ENCODE results near the gene SUSD3. TPM values are rescaled to one million over a fixed set of nuclear protein-coding genes. Genes with fewer than 3 reads are reported as not detected.

SUSD3 gene
- polyA plus RNA-seq, 6 donors from 2014 or later, result 35.3 to 70.1 (median 52.5) TPM

GRCh38 chr9:93022721-93023520 lies 35.6 kb upstream of the SUSD3 start:
- Mint-ChIP-seq H3K4me1 (peaks cover 16 to 19% (median 18%) of the 10 kb centered on the region in 3 donors), H3K27ac (peak overlapping the region in 3 of 6 donors; percentile 47 to 79 (median 59)), H3K9me3 (no peaks in the 10 kb centered on the region), H3K36me3 (peaks cover 8 to 19% of the 10 kb centered on the region in 2 donors), H3K4me3 (peak overlapping the region in 1 of 8 donors; percentile 64), H3K27me3 (no peaks in the 10 kb centered on the region)
- no peak for DNase-seq
- no peak for ATAC-seq (ENCODE audit: low read depth in 2 of 2)

GRCh38 chr9:93023521-93023815 lies 35.0 kb upstream of the SUSD3 start:
- Mint-ChIP-seq H3K27ac (peak overlapping the region in 1 of 6 donors; percentile 11), H3K27me3 (no peaks in the 10 kb centered on the region), H3K4me1 (peaks cover 22 to 24% (median 23%) of the 10 kb centered on the region in 3 donors), H3K36me3 (peaks cover 8 to 17% of the 10 kb centered on the region in 2 donors), H3K9me3 (no peaks in the 10 kb centered on the region), H3K4me3 (no peak overlapping the region)
- no peak for ATAC-seq (ENCODE audit: low read depth in 2 of 2)
- DNase-seq, result no peak

GRCh38 chr9:93024646-93024910 lies 33.9 kb upstream of the SUSD3 start:
- ATAC-seq (ENCODE audit: low read depth in 2 of 2), result no peak
- H3K4me3 Mint-ChIP-seq, result no peak overlapping the region
- no peak for DNase-seq
- no peaks in the 10 kb centered on the region for H3K27me3 Mint-ChIP-seq
- H3K36me3 Mint-ChIP-seq, result peaks cover 1 to 9% of the 10 kb centered on the region in 2 donors
- H3K27ac Mint-ChIP-seq, result peak overlapping the region in 3 of 6 donors; percentile 31 to 74 (median 39)
- H3K9me3 Mint-ChIP-seq, result no peaks in the 10 kb centered on the region
- peaks cover 27 to 33% (median 31%) of the 10 kb centered on the region in 3 donors for H3K4me1 Mint-ChIP-seq

- peak overlapping the region; percentile 37 to 94 (median 56) for H3K27ac Mint-ChIP-seq
- H3K4me3 Mint-ChIP-seq, result peak overlapping the region in 1 of 8 donors; percentile 9
- no peaks in the 10 kb centered on the region for H3K27me3 Mint-ChIP-seq
- H3K36me3 Mint-ChIP-seq, result peaks cover 0 to 8% of the 10 kb centered on the region in 2 donors
- DNase-seq, result no peak
- no peaks in the 10 kb centered on the region for H3K9me3 Mint-ChIP-seq
- ATAC-seq (ENCODE audit: low read depth in 2 of 2), result no peak
- H3K4me1 Mint-ChIP-seq, result peaks cover 29 to 34% (median 31%) of the 10 kb centered on the region in 3 donors
These were observed 33.4 kb upstream of the SUSD3 start for GRCh38 chr9:93024986-93025630.

- no peak for DNase-seq
- H3K36me3 Mint-ChIP-seq, result peaks cover 2 to 12% of the 10 kb centered on the region in 2 donors
- no peaks in the 10 kb centered on the region for H3K27me3 Mint-ChIP-seq
- peaks cover 32 to 36% (median 35%) of the 10 kb centered on the region in 3 donors for H3K4me1 Mint-ChIP-seq
- no peak overlapping the region for H3K4me3 Mint-ChIP-seq
- peak overlapping the region in 4 of 6 donors; percentile 47 to 94 (median 56) for H3K27ac Mint-ChIP-seq
- no peak for ATAC-seq (ENCODE audit: low read depth in 2 of 2)
- H3K9me3 Mint-ChIP-seq, result no peaks in the 10 kb centered on the region
These were observed 32.8 kb upstream of the SUSD3 start for GRCh38 chr9:93025736-93026135.

- peak overlapping the region in 1 of 8 donors; percentile 6 for H3K4me3 Mint-ChIP-seq
- H3K27ac Mint-ChIP-seq, result peak overlapping the region; percentile 47 to 98 (median 82)
- no peaks in the 10 kb centered on the region for H3K27me3 Mint-ChIP-seq
- DNase-seq, result no peak
- no peaks in the 10 kb centered on the region for H3K9me3 Mint-ChIP-seq
- peaks cover 6 to 18% of the 10 kb centered on the region in 2 donors for H3K36me3 Mint-ChIP-seq
- ATAC-seq (ENCODE audit: low read depth in 2 of 2), result no peak
- peaks cover 37 to 44% (median 39%) of the 10 kb centered on the region in 3 donors for H3K4me1 Mint-ChIP-seq
These were observed 31.9 kb upstream of the SUSD3 start for GRCh38 chr9:93026640-93027039.

GRCh38 chr9:93027750-93028149 lies 30.8 kb upstream of the SUSD3 start:
- Mint-ChIP-seq H3K4me3 (peak overlapping the region in 6 of 8 donors; percentile 77 to 88 (median 84)), H3K27ac (peak overlapping the region; percentile 90 to 98 (median 93)), H3K27me3 (no peaks in the 10 kb centered on the region), H3K36me3 (peaks cover 6 to 10% of the 10 kb centered on the region in 2 donors), H3K4me1 (peaks cover 39 to 45% (median 45%) of the 10 kb centered on the region in 3 donors), H3K9me3 (no peaks in the 10 kb centered on the region)
- DNase-seq (no peak), ATAC-seq (ENCODE audit: low read depth in 2 of 2) (no peak)

DNA sequence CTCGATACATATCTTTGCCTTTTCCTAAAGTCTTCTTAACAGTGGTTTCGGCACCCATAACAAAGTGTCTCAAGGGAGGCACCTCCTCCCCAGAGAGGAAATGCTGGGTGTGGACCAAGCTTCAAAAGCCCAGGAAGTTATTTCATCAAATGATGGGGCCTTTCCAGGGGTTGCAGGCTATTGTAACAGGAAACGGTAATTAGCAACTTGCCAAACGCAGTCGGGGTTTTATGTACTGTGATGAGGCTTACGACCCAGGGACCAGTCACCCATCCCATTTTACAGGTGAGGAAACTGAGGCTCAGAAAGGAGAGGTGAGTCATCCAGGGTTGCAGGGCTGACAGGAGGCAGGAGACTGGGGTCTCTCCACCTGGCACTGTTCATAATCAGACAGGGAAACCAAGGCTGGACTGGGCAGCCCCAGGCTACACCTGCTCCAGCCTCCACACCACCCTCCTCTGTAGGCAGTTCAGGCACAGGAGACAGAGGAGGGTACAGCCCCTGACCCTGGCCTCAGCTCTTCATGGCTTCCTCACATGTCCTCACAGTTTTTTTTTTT lies 30.0 kb upstream of the SUSD3 start:
- DNase-seq (peak; percentile 71), ATAC-seq (ENCODE audit: low read depth in 2 of 2) (peak; percentile 91 to 93)
- H3K36me3 Mint-ChIP-seq, result peaks cover 6 to 15% of the 10 kb centered on the region in 2 donors
- peak overlapping the region; percentile 48 to 92 (median 84) for H3K4me3 Mint-ChIP-seq
- peaks cover 43 to 53% (median 48%) of the 10 kb centered on the region in 3 donors for H3K4me1 Mint-ChIP-seq
- H3K9me3 Mint-ChIP-seq, result no peaks in the 10 kb centered on the region
- H3K27me3 Mint-ChIP-seq, result no peaks in the 10 kb centered on the region
- H3K27ac Mint-ChIP-seq, result peak overlapping the region; percentile 90 to 98 (median 92)

DNA sequence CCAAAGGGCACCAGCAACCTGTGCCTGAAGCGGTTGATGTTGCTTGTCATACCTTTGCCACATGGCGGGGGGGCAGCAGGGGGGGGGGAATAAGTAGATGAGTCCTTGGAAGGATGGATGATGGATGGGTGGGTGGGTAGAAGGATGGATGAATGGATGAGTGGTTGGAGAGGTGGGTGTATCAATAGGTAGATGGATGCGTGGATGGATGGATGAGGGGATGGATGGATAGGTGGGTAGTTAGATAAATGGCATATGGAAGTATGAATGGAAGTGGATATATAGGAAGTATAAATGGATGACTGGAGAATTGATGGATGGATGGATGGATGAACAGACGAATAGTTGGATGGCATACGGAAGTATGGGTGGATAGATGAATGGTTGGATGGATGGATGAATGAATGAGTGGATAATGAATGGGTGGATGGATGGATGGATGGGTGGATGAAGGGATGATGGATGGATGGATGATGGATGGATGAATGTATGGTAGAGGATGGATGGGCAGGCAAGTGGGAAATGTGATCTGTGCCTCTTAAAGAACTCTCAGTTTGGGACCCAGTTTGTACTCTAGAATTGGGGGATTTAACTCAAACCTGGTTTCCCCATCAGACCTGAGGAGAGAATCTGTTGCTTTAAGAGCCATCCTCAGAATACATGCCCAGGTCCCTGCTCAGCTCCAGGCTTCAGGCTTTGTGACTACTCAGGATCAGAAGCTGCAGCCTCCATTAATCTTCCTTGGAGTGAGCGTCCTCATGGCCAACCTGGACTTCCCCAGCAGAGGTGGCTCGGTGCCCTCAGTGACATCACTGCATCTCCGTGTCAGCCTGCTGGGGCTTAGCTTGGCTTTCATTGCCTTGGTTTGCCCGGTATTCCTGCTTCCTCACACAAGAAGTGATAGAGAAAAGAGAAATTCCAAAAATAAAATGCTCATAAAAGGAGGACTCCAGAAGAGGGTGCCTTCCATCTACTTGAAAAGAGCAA lies 27.6 kb upstream of the SUSD3 start:
- Mint-ChIP-seq H3K4me1 (peaks cover 43 to 61% (median 51%) of the 10 kb centered on the region in 3 donors), H3K4me3 (peak overlapping the region in 3 of 8 donors; percentile 2 to 81 (median 50)), H3K9me3 (no peaks in the 10 kb centered on the region), H3K27me3 (no peaks in the 10 kb centered on the region), H3K36me3 (peaks cover 6 to 17% of the 10 kb centered on the region in 2 donors), H3K27ac (peak overlapping the region in 5 of 6 donors; percentile 48 to 71 (median 62))
- DNase-seq (no peak), ATAC-seq (ENCODE audit: low read depth in 2 of 2) (no peak)

DNA sequence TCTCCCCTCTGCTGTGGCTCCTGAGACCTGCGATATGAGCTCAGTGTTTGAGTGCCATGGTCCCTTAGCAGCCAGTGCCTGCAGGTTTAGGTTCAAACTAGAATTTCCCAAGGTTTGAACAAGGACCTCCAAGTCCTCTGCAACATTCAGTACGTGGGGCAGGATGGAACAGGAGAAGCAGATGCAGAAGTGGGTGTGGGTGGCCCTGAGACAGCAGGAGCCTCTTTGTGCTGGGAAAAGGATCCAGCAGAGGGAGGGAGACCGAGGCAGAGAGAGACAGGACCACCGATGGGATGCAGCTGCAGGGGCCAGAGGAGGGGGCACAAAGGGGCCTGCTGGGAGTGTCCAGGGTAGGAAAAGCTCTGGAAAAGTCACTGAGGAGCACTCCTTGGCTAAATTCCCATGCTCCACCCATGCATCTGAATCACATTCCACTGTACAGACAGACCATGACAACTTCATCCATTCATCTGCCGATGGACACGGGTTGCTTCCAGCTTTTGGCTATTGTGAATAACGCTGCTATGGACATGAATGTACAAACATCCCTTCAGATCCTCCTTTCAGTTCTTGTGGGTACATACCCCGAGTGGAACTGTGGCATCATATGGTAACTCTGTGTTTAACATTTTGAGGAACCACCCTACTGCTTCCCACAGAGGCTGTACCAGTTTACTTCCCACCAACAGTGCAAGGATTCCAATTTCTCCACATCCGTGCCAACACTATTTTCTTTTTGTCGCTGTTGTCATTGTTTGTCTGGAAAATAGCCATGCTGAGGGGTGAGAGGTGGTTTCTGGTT lies 26.7 kb upstream of the SUSD3 start:
- Mint-ChIP-seq H3K27me3 (no peaks in the 10 kb centered on the region), H3K4me3 (peak overlapping the region in 2 of 8 donors; percentile 2 to 50), H3K36me3 (peaks cover 6 to 17% of the 10 kb centered on the region in 2 donors), H3K9me3 (no peaks in the 10 kb centered on the region), H3K4me1 (peaks cover 44 to 54% (median 48%) of the 10 kb centered on the region in 3 donors), H3K27ac (peak overlapping the region in 5 of 6 donors; percentile 9 to 82 (median 56))
- DNase-seq (no peak), ATAC-seq (ENCODE audit: low read depth in 2 of 2) (no peak)

DNA sequence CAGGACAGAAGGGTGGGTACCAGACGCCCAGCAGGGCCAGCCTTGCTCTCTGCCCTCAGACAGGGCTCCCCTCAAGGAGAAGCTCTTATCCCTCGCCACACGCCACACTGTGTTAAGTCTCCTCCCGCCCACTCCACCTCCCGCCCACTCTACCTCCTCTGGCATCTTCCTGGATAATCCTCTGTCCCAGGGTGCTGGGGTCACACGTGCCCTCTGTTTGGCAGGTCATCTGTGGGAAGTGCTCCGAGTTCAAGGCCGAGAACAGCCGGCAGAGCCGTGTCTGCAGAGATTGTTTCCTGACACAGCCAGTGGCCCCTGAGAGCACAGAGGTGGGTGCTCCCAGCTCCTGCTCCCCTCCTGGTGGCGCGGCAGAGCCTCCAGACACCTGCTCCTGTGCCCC lies 26.0 kb upstream of the SUSD3 start:
- peak overlapping the region; percentile 41 to 92 (median 65) for H3K27ac Mint-ChIP-seq
- DNase-seq (no peak), ATAC-seq (ENCODE audit: low read depth in 2 of 2) (no peak)
- peak overlapping the region in 1 of 8 donors; percentile 28 for H3K4me3 Mint-ChIP-seq
- peaks cover 6 to 17% of the 10 kb centered on the region in 2 donors for H3K36me3 Mint-ChIP-seq
- H3K27me3 Mint-ChIP-seq, result no peaks in the 10 kb centered on the region
- peaks cover 41 to 52% (median 43%) of the 10 kb centered on the region in 3 donors for H3K4me1 Mint-ChIP-seq
- no peaks in the 10 kb centered on the region for H3K9me3 Mint-ChIP-seq

- H3K4me3 Mint-ChIP-seq, result peak overlapping the region in 3 of 8 donors; percentile 12 to 57 (median 30)
- peak overlapping the region; percentile 57 to 95 (median 78) for H3K27ac Mint-ChIP-seq
- DNase-seq, result no peak
- H3K4me1 Mint-ChIP-seq, result peaks cover 34 to 42% (median 41%) of the 10 kb centered on the region in 3 donors
- no peak for ATAC-seq (ENCODE audit: low read depth in 2 of 2)
- peaks cover 6 to 17% of the 10 kb centered on the region in 2 donors for H3K36me3 Mint-ChIP-seq
- H3K9me3 Mint-ChIP-seq, result no peaks in the 10 kb centered on the region
- no peaks in the 10 kb centered on the region for H3K27me3 Mint-ChIP-seq
These were observed 25.0 kb upstream of the SUSD3 start for GRCh38 chr9:93033531-93033930.
